Measurements from ENCODE around the gene CA14. TPM values are rescaled to one million over a fixed set of nuclear protein-coding genes. Genes with fewer than 3 reads are reported as not detected.
A peak's percentile ranks its signal among the peaks of the same experiment; 100 is the strongest.
"Not testable (repeated sequence)": the region's sequence is repeated elsewhere in the genome, so short reads cannot be mapped to it uniquely, and the experiment has no call there.

The CA14 gene
- polyA plus RNA-seq, 1 donor from 2014 or later = 0.71 TPM

- not testable (repeated sequence) for H3K27me3 Mint-ChIP-seq, H3K36me3 Mint-ChIP-seq, H3K9me3 Mint-ChIP-seq
- H3K4me1 Mint-ChIP-seq = peaks cover 12 to 18% (median 14%) of the 10 kb centered on the region in 3 donors
- H3K4me3 Mint-ChIP-seq = peak overlapping the region in 3 of 4 donors; percentile 15 to 98 (median 82)
- H3K27ac Mint-ChIP-seq = peak overlapping the region in 2 of 3 donors; percentile 92 to 97
Measured at GRCh38 chr1:150232921-150233320, 24.7 kb upstream of the CA14 start.

GRCh38 chr1:150233359-150234308 is 23.9 kb upstream of the CA14 start:
- no peaks in the 10 kb centered on the region for H3K9me3 Mint-ChIP-seq
- no peaks in the 10 kb centered on the region for H3K27me3 Mint-ChIP-seq
- peak overlapping the region in 2 of 4 donors; percentile 96 to 98 for H3K4me3 Mint-ChIP-seq
- H3K4me1 Mint-ChIP-seq = peaks cover 12 to 18% (median 14%) of the 10 kb centered on the region in 3 donors
- peak overlapping the region in 2 of 3 donors; percentile 92 to 97 for H3K27ac Mint-ChIP-seq
- no peaks in the 10 kb centered on the region for H3K36me3 Mint-ChIP-seq

DNA sequence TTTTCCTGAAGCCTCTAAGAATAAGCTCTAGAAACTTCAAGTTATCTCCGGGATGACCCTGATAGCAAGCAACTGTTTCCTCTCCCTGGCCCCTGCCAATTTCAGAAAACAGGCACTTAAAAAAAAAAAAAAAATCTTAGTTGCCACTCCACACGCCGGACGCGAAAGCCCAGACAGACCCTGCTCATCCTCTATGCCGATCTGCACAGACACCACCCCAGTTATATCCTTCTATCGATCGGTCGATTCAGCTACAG is 23.3 kb upstream of the CA14 start:
- Mint-ChIP-seq H3K27ac (peak overlapping the region in 2 of 3 donors; percentile 92 to 97), H3K9me3 (no peaks in the 10 kb centered on the region), H3K4me1 (peaks cover 12 to 14% (median 14%) of the 10 kb centered on the region in 3 donors), H3K27me3 (no peaks in the 10 kb centered on the region), H3K36me3 (no peaks in the 10 kb centered on the region), H3K4me3 (peak overlapping the region in 2 of 4 donors; percentile 96 to 98)

GRCh38 chr1:150234566-150235293 is 22.8 kb upstream of the CA14 start:
- Mint-ChIP-seq H3K4me3 (peak overlapping the region in 2 of 4 donors; percentile 96 to 98), H3K36me3 (no peaks in the 10 kb centered on the region), H3K27me3 (no peaks in the 10 kb centered on the region), H3K9me3 (no peaks in the 10 kb centered on the region), H3K4me1 (peaks cover 12 to 14% (median 14%) of the 10 kb centered on the region in 3 donors), H3K27ac (peak overlapping the region in 2 of 3 donors; percentile 92 to 97)

GRCh38 chr1:150235294-150235851 is 22.2 kb upstream of the CA14 start:
- H3K4me1 Mint-ChIP-seq = peaks cover 12 to 14% (median 14%) of the 10 kb centered on the region in 3 donors
- H3K27me3 Mint-ChIP-seq = no peaks in the 10 kb centered on the region
- H3K27ac Mint-ChIP-seq = peak overlapping the region in 1 of 3 donors; percentile 97
- H3K36me3 Mint-ChIP-seq = no peaks in the 10 kb centered on the region
- no peaks in the 10 kb centered on the region for H3K9me3 Mint-ChIP-seq
- no peak overlapping the region for H3K4me3 Mint-ChIP-seq

- Mint-ChIP-seq H3K9me3 (no peaks in the 10 kb centered on the region), H3K27ac (peak within 1 kb of the TSS in 2 of 3 donors; percentile 92 to 97), H3K4me3 (peak within 1 kb of the TSS in 3 of 4 donors; percentile 56 to 98 (median 96)), H3K4me1 (peaks cover 12 to 14% (median 14%) of the 10 kb centered on the region in 3 donors), H3K36me3 (no peaks in the 10 kb centered on the region), H3K27me3 (no peaks in the 10 kb centered on the region)
Measured at GRCh38 chr1:150235852-150236613, 21.5 kb upstream of the CA14 start, which contains the start of gene ANP32E. Gene ANP32E, minus strand, starts transcription at chr1:150236112. Its CDS starts 326 bp downstream, at chr1:150235786.

DNA sequence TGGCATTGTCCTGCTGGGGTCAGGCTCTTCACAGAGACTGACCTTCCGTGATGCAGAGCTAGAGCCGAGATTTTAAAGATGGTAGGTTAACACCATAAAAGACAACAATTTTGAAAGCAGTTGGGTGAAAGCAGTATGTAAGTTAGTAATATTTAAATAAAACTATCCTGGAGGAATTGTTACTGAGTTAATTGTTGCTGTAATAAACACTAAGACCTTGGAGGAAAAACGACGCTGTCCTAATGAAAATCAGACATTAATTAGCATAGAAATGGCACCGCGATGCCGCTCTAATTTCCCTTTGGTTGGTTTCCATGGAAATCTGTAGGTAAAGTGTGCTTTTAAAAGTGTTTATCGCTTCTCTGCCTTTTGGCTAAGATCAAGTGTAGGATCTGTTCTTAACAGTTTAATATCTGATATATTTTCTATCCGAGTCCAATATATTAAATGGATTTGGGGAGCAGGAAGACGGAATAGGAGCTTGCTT is 20.9 kb upstream of the CA14 start:
- Mint-ChIP-seq H3K27me3 (no peaks in the 10 kb centered on the region), H3K36me3 (no peaks in the 10 kb centered on the region), H3K27ac (no peak overlapping the region), H3K4me1 (peaks cover 12 to 14% (median 14%) of the 10 kb centered on the region in 3 donors), H3K9me3 (no peaks in the 10 kb centered on the region), H3K4me3 (peak overlapping the region in 2 of 4 donors; percentile 49 to 56)

- H3K9me3 Mint-ChIP-seq, H3K27ac Mint-ChIP-seq, H3K36me3 Mint-ChIP-seq, H3K27me3 Mint-ChIP-seq: not testable (repeated sequence)
- Mint-ChIP-seq H3K4me3 (peak overlapping the region in 2 of 4 donors; percentile 49 to 56), H3K4me1 (peaks cover 12 to 14% (median 14%) of the 10 kb centered on the region in 3 donors)
Measured at GRCh38 chr1:150237176-150237575, 20.4 kb upstream of the CA14 start.

DNA sequence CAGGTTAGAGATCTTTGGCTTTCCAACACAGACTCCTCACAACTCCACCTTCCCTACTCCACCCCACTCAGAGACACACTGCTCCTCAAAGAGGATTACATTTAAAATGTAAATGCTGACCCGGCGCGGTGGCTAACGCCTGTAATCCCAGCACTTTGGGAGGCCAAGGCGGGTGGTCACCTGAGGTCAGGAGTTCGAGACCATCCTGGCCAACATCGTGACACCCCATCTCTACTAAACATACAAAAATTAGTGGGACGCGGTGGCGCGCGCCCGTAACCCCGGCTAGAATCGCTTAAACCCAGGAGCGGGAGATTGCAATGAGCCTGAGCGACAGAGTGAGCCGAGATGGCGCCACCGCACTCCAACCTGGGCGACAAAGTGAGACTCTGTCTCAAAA is 19.8 kb upstream of the CA14 start:
- H3K27me3 Mint-ChIP-seq = no peaks in the 10 kb centered on the region
- peaks cover 0 to under 1% (median 0%) of the 10 kb centered on the region in 3 donors for H3K9me3 Mint-ChIP-seq
- H3K4me3 Mint-ChIP-seq = peak overlapping the region in 3 of 4 donors; percentile 4 to 52 (median 7)

GRCh38 chr1:150243003-150243402 is 14.6 kb upstream of the CA14 start:
- no peak overlapping the region for H3K4me3 Mint-ChIP-seq
- H3K27me3 Mint-ChIP-seq = no peaks in the 10 kb centered on the region
- peaks cover 0 to 3% (median 0%) of the 10 kb centered on the region in 3 donors for H3K9me3 Mint-ChIP-seq
- H3K4me1 Mint-ChIP-seq = peaks cover 0 to 2% (median 0%) of the 10 kb centered on the region in 3 donors
- H3K27ac Mint-ChIP-seq = no peak overlapping the region
- no peaks in the 10 kb centered on the region for H3K36me3 Mint-ChIP-seq

More for the DNA sequence above, 19.8 kb upstream of the CA14 start:
- H3K36me3 Mint-ChIP-seq = no peaks in the 10 kb centered on the region
- peaks cover 10 to 14% (median 14%) of the 10 kb centered on the region in 3 donors for H3K4me1 Mint-ChIP-seq
- no peak overlapping the region for H3K27ac Mint-ChIP-seq

GRCh38 chr1:150249936-150250335 is 7.6 kb upstream of the CA14 start:
- Mint-ChIP-seq H3K4me3 (no peak overlapping the region), H3K27ac (no peak overlapping the region), H3K9me3 (no peaks in the 10 kb centered on the region), H3K27me3 (peaks cover 1% of the 10 kb centered on the region), H3K36me3 (peaks cover 4% of the 10 kb centered on the region), H3K4me1 (no peaks in the 10 kb centered on the region)

- peak overlapping the region in 1 of 3 donors; percentile 32 for H3K27ac Mint-ChIP-seq
- no peaks in the 10 kb centered on the region for H3K9me3 Mint-ChIP-seq
- H3K4me3 Mint-ChIP-seq = peak overlapping the region in 3 of 4 donors; percentile 10 to 72 (median 13)
- H3K4me1 Mint-ChIP-seq = peaks cover 7 to 11% (median 8%) of the 10 kb centered on the region in 3 donors
- peaks cover 6% of the 10 kb centered on the region for H3K36me3 Mint-ChIP-seq
- H3K27me3 Mint-ChIP-seq = peaks cover 38% of the 10 kb centered on the region
Measured at GRCh38 chr1:150256198-150256553, 1.4 kb upstream of the CA14 start.

DNA sequence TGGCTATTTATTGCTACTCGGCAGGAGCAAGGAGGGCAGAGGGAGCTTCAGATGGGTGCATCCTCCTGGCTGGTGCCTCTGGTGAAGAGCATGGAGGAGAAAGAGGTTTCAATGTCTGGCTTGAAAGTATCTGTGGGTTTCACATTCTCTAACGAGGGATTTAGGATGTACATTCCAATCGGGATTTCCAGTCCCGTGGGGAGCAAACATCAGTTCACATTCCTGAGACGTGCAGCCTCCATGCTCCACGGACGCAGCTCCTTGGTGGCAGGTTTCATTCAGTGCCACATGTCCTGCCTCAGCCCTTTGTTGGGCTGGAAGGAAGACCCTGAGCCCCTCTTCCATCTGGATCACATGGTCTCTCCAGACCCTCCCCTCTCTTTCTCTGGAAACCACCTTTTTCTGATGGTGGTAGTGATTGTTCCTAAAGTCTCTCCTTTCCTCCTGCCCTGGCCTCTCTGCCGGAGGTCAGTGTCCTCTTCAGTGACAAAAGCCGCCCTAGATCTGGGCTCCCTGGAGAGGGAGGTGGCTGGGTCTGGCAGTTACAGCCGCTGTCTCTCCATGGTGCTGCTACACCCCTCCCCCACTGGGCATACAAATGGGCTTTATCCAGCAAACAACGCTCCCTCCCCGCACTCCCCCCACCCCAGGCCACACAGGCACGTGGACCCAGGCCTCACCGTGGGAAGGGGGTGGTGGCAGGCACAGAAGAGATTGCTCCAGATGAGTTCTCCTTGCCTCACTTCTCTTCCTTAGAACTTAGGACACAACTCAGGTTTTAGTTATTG is 826 bp upstream of the CA14 start:
- peaks cover 6% of the 10 kb centered on the region for H3K36me3 Mint-ChIP-seq
- H3K4me1 Mint-ChIP-seq = peaks cover 7 to 11% (median 9%) of the 10 kb centered on the region in 3 donors
- H3K4me3 Mint-ChIP-seq = peak overlapping the region in 2 of 4 donors; percentile 13 to 31
- no peak overlapping the region for H3K27ac Mint-ChIP-seq
- H3K27me3 Mint-ChIP-seq = peaks cover 38% of the 10 kb centered on the region
- H3K9me3 Mint-ChIP-seq = no peaks in the 10 kb centered on the region

All from IgD-negative memory B cell (primary cell).